ENCODE measurements around the gene EEFSEC. TPM values are rescaled to one million over a fixed set of nuclear protein-coding genes. Genes with fewer than 3 reads are reported as not detected.

EEFSEC gene
- total and polyA plus RNA-seq, 2 of the 4 experiments (the other 2 are of a cell fraction), result 4.5 to 9.3 TPM

DNA sequence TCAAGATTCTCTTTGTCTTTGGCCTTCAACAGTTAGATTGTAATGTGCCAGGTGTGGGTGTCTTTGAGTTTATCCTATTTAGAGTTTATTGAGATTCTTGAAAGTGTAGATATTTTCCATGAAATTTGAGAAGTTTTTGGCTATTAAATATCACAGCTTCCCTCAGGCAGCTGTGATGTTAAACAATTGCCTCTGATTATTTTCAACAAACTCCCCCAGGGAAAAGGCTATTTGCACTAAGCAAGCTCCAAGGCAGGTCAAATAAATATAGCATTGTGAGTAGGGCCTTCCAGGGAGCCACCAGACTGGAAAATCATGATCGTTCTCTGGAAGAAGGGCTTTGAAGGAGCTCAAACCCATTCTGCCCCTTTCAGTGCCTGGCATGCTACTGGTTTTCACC is 107.0 kb downstream of the EEFSEC start:
- Histone ChIP-seq H3K79me1 (ENCODE audit: low read depth in 1 of 2, low read length in 2 of 2) (peaks cover 0 to 5% of the 10 kb centered on the region in 2 experiments; a peak in 2 of 4 replicates), H3K27ac (ENCODE audit: insufficient read depth, low read length) (no peak overlapping the region), H3K4me2 (ENCODE audit: low read depth, low read length) (no peak overlapping the region), H2BK15ac (ENCODE audit: low read depth, low read length) (no peak overlapping the region), H3K4ac (ENCODE audit: low read depth, low read length) (no peak overlapping the region), H4K91ac (ENCODE audit: insufficient read depth, low read depth, low read length) (no peak overlapping the region), H3K36me3 (ENCODE audit: control insufficient read depth, insufficient read depth, low read length) (peaks cover 3% of the 10 kb centered on the region; the same call in 1 of the 2 replicates), H2AK9ac (replicated peaks; ENCODE audit: low read depth, low read length, poor library complexity) (no peak overlapping the region), H2BK20ac (ENCODE audit: low read depth, low read length) (no peak overlapping the region), H2AK5ac (ENCODE audit: low read depth, low read length) (no peak overlapping the region), H4K20me1 (ENCODE audit: insufficient read depth, low read length) (no peaks in the 10 kb centered on the region; the same call in 1 of the 2 replicates), H3K14ac (replicated peaks; ENCODE audit: low read depth, low read length) (no peak overlapping the region), H3K4me3 (ENCODE audit: insufficient read depth, low read depth, low read length) (no peak overlapping the region), H3K27me3 (ENCODE audit: control insufficient read depth, insufficient read depth, low read length) (no peaks in the 10 kb centered on the region), H3K56ac (ENCODE audit: extremely low read depth, insufficient read depth, low read length) (no peak overlapping the region), H4K8ac (ENCODE audit: low read depth in 2 of 2, low read length in 2 of 2) (no peak overlapping the region), H2BK120ac (ENCODE audit: low read depth, low read length) (no peak overlapping the region), H3K9ac (ENCODE audit: low read depth, low read length) (no peak overlapping the region), H3K4me1 (ENCODE audit: control insufficient read depth, insufficient read depth, low read length) (peaks cover 4% of the 10 kb centered on the region; the same call in 1 of the 2 replicates), H2BK5ac (ENCODE audit: low read depth, low read length, poor library complexity, severe bottlenecking) (no peak overlapping the region), H3K18ac (ENCODE audit: low read depth, low read length) (no peak overlapping the region), H3K9me1 (ENCODE audit: insufficient read depth, low read length) (peaks cover 8% of the 10 kb centered on the region; the same call in 1 of the 2 replicates), H3K9me3 (ENCODE audit: control insufficient read depth, insufficient read depth, low read length) (peaks cover 4% of the 10 kb centered on the region), H2AFZ (replicated peaks; ENCODE audit: low read length, poor library complexity) (no peak overlapping the region), H3K23ac (ENCODE audit: low read depth, low read length) (no peak overlapping the region), H4K5ac (ENCODE audit: low read depth, low read length) (no peak overlapping the region)
- no peak for DNase-seq
- no CpG with 5 or more reads among the region's 1 CpG for WGBS, 2 experiments (ENCODE audit: extremely low coverage in 2 of 2, insufficient read length in 1 of 2)
- in situ Hi-C loops (cut with MboI; ENCODE audit: low sequenced_read_pairs), result no loop called here
- intact Hi-C loops (cut with micrococcal nuclease), result no loop called here
- TF ChIP-seq POLR2A (IDR thresholded peaks at IDR 0.05; ENCODE audit: low read depth, low read length) (no peak), RFX5 (IDR thresholded peaks at IDR 0.05; ENCODE audit: low read depth, low read length) (no peak), RCOR1 (IDR thresholded peaks at IDR 0.05; ENCODE audit: insufficient replicate concordance, low read length) (no peak), BHLHE40 (IDR thresholded peaks at IDR 0.05; ENCODE audit: low read depth, low read length) (no peak), CHD1 (IDR thresholded peaks at IDR 0.05; ENCODE audit: low read depth, low read length) (no peak), MAZ (IDR thresholded peaks at IDR 0.05; ENCODE audit: borderline replicate concordance, low read depth, low read length) (no peak), MXI1 (IDR thresholded peaks at IDR 0.05; ENCODE audit: borderline replicate concordance, low read depth, low read length) (no peak), CEBPB (IDR thresholded peaks at IDR 0.05; ENCODE audit: low read depth, low read length) (no peak)
- TF ChIP-seq, protein P1, sequence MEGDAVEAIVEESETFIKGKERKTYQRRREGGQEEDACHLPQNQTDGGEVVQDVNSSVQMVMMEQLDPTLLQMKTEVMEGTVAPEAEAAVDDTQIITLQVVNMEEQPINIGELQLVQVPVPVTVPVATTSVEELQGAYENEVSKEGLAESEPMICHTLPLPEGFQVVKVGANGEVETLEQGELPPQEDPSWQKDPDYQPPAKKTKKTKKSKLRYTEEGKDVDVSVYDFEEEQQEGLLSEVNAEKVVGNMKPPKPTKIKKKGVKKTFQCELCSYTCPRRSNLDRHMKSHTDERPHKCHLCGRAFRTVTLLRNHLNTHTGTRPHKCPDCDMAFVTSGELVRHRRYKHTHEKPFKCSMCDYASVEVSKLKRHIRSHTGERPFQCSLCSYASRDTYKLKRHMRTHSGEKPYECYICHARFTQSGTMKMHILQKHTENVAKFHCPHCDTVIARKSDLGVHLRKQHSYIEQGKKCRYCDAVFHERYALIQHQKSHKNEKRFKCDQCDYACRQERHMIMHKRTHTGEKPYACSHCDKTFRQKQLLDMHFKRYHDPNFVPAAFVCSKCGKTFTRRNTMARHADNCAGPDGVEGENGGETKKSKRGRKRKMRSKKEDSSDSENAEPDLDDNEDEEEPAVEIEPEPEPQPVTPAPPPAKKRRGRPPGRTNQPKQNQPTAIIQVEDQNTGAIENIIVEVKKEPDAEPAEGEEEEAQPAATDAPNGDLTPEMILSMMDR (conservative IDR thresholded peaks at IDR 0.05; ENCODE audit: low read depth, low read length), result no peak
- TF ChIP-seq, protein P2, sequence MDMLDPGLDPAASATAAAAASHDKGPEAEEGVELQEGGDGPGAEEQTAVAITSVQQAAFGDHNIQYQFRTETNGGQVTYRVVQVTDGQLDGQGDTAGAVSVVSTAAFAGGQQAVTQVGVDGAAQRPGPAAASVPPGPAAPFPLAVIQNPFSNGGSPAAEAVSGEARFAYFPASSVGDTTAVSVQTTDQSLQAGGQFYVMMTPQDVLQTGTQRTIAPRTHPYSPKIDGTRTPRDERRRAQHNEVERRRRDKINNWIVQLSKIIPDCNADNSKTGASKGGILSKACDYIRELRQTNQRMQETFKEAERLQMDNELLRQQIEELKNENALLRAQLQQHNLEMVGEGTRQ (IDR thresholded peaks at IDR 0.05; ENCODE audit: low read depth, low read length), result no peak
- TF ChIP-seq, protein P3, sequence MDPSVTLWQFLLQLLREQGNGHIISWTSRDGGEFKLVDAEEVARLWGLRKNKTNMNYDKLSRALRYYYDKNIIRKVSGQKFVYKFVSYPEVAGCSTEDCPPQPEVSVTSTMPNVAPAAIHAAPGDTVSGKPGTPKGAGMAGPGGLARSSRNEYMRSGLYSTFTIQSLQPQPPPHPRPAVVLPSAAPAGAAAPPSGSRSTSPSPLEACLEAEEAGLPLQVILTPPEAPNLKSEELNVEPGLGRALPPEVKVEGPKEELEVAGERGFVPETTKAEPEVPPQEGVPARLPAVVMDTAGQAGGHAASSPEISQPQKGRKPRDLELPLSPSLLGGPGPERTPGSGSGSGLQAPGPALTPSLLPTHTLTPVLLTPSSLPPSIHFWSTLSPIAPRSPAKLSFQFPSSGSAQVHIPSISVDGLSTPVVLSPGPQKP (IDR thresholded peaks at IDR 0.05; ENCODE audit: borderline replicate concordance, low read depth, low read length), result no peak
- dilution Hi-C loops (cut with HindIII; ENCODE audit: low sequenced_read_pairs, unreplicated experiment), result no loop called here
- no TSS peak for BruUV-seq (replicated peaks)
- ATAC-seq (ENCODE audit: low read depth), result no peak
- CTCF ChIA-PET, result interaction anchor here (0.6 kb wide), 1 partner anchor 108 kb away, joined by 6 read pairs; no protein-coding TSS in a partner anchor
- POLR2A ChIA-PET (ENCODE audit: unreplicated experiment), result no interaction called here
